CD4-positive, alpha-beta T cell (primary cell): ENCODE measurements around the gene SCYGR4. TPM values are rescaled to one million over a fixed set of nuclear protein-coding genes. Genes with fewer than 3 reads are reported as not detected.

Experiments used
- ATAC-seq: fragments of 200-7000 bp; cut with Tn5 transposase; one replicate; pipeline ENCODE4 v1.10.0; 2022; ENCODE audit warnings: mild to moderate bottlenecking; ENCODE audit not compliant: poor library complexity
- CTCF ChIA-PET: fragments of 350-600 bp; sonication (Branson Sonifier 250); formaldehyde crosslinking; loops from one replicate; lab custom pipeline; 2021; ENCODE audit warnings: antibody characterized with exemption, inconsistent platforms; lab: Charles Lee
- POLR2A ChIA-PET: fragments of 350-600 bp; sonication (Branson Sonifier 250); formaldehyde crosslinking; loops from one replicate; lab custom pipeline; 2021; ENCODE audit warnings: antibody characterized with exemption, inconsistent platforms; lab: Charles Lee
- DNase-seq, 14 experiments: peaks; one replicate each; pipeline ENCODE4 v3.0.0-alpha.2; 2013 to 2020; ENCODE audit warnings: mixed read lengths in 2 of 14
- H3K27ac ChIP-seq, 2 donors: one replicate each; pipeline versions ENCODE4 v1.5.1 to v1.7.0; 2013; ENCODE audit warnings: low read length in 2 of 2, low read depth in 1 of 2, mild to moderate bottlenecking in 1 of 2
- H3K27me3 ChIP-seq, 2 experiments: 1 replicate in 1 of 2; 2 replicates in 1 of 2; pipeline versions ENCODE4 v1.6.1 to v1.7.0; 2013; ENCODE audit warnings: low read length in 2 of 2, control low read depth in 1 of 2, mild to moderate bottlenecking in 1 of 2, moderate library complexity in 1 of 2; ENCODE audit not compliant: insufficient read depth in 2 of 2, control insufficient read depth in 1 of 2
- H3K36me3 ChIP-seq: one replicate; pipeline ENCODE4 v1.6.1; 2013; ENCODE audit warnings: low read length, control low read depth; ENCODE audit not compliant: insufficient read depth
- H3K4me1 ChIP-seq: one replicate; pipeline ENCODE4 v1.6.1; 2013; ENCODE audit warnings: low read length, control low read depth; ENCODE audit not compliant: insufficient read depth
- H3K4me3 ChIP-seq: one replicate; pipeline ENCODE4 v1.5.1; 2013; ENCODE audit warnings: mild to moderate bottlenecking, low read length, moderate library complexity
- H3K9me3 ChIP-seq, 2 experiments: 1 replicate in 1 of 2; 2 replicates in 1 of 2; pipeline versions ENCODE4 v1.6.1 to v1.7.0; 2013; ENCODE audit warnings: low read length in 2 of 2, mild to moderate bottlenecking in 2 of 2, control low read depth in 1 of 2, moderate library complexity in 1 of 2; ENCODE audit not compliant: control insufficient read depth in 1 of 2, insufficient read depth in 1 of 2
- H3K27ac Mint-ChIP-seq: one replicate; pipeline ENCODE4 v1.8.0; 2020; ENCODE audit warnings: mixed read lengths
- H3K27me3 Mint-ChIP-seq: one replicate; pipeline ENCODE4 v1.8.0; 2021; ENCODE audit warnings: mixed read lengths
- H3K36me3 Mint-ChIP-seq: one replicate; pipeline ENCODE4 v1.8.0; 2021; ENCODE audit warnings: low read depth, mixed read lengths
- H3K4me1 Mint-ChIP-seq: one replicate; pipeline ENCODE4 v1.8.0; 2021; ENCODE audit warnings: low read depth, mixed read lengths
- H3K4me3 Mint-ChIP-seq: one replicate; pipeline ENCODE4 v1.8.0; 2020; ENCODE audit warnings: mild to moderate bottlenecking, mixed read lengths
- H3K9me3 Mint-ChIP-seq: one replicate; pipeline ENCODE4 v1.8.0; 2020; ENCODE audit warnings: mixed read lengths
- CTCF ChIP-seq: fragments of 200-600 bp; IDR thresholded peaks from one replicate; pipeline ENCODE4 v1.8.0; 2022; ENCODE audit warnings: antibody characterized with exemption, mild to moderate bottlenecking
- intact Hi-C, 2 experiments: fragments of 100-400 bp; cut with DNase I in 1 of 2; cut with micrococcal nuclease in 1 of 2; formaldehyde crosslinking; loops; one replicate each; pipeline versions ENCODE4 v1.15.1 to v1.9.0; 2023 to 2025; cut with DNase I, micrococcal nuclease
- total RNA-seq, 174 experiments: library from RNA in 2 of 174; stranded (reverse) in 2 of 174; gene quantifications; one replicate each; pipeline ENCODE4 v1.2.3 and lab custom pipeline; 2021 to 2026

Gene SCYGR4
- total RNA-seq, 2 experiments from 2014 or later, result not detected

- Histone ChIP-seq H3K4me1 (no peaks in the 10 kb centered on the region), H3K4me3 (no peak overlapping the region), H3K9me3 (peaks cover 0 to 4% of the 10 kb centered on the region in 2 experiments), H3K36me3 (no peaks in the 10 kb centered on the region), H3K27ac (no peak overlapping the region), H3K27me3 (peaks cover 0 to 4% of the 10 kb centered on the region in 2 experiments)
- ATAC-seq, result no peak
- Mint-ChIP-seq H3K4me3 (no peak overlapping the region), H3K36me3 (no peaks in the 10 kb centered on the region), H3K9me3 (no peaks in the 10 kb centered on the region), H3K27ac (no peak overlapping the region), H3K27me3 (peaks cover 22% of the 10 kb centered on the region), H3K4me1 (no peaks in the 10 kb centered on the region)
- TF ChIP-seq CTCF, result no peak
- intact Hi-C loops, result no loop called here
- CTCF ChIA-PET, result no interaction called here
- no peak for DNase-seq
- POLR2A ChIA-PET, result no interaction called here
These were observed 667 bp upstream of the SCYGR4 start for GRCh38 chr2:227616631-227617030.

GRCh38 chr2:227623226-227623625 lies 5.9 kb downstream of the SCYGR4 start:
- Mint-ChIP-seq H3K36me3 (no peaks in the 10 kb centered on the region), H3K4me3 (no peak overlapping the region), H3K9me3 (no peaks in the 10 kb centered on the region), H3K27me3 (no peaks in the 10 kb centered on the region), H3K4me1 (no peaks in the 10 kb centered on the region), H3K27ac (no peak overlapping the region)
- Histone ChIP-seq H3K36me3 (no peaks in the 10 kb centered on the region), H3K27ac (no peak overlapping the region), H3K4me1 (no peaks in the 10 kb centered on the region), H3K4me3 (no peak overlapping the region), H3K27me3 (peaks cover 0 to 4% of the 10 kb centered on the region in 2 experiments), H3K9me3 (no peaks in the 10 kb centered on the region)
- TF ChIP-seq CTCF, result no peak
- DNase-seq (no peak), ATAC-seq (no peak)
- CTCF ChIA-PET, result no interaction called here
- POLR2A ChIA-PET, result no interaction called here
- intact Hi-C loops, result no loop called here

- Mint-ChIP-seq H3K4me1 (no peaks in the 10 kb centered on the region), H3K9me3 (no peaks in the 10 kb centered on the region), H3K27me3 (peaks cover 9% of the 10 kb centered on the region), H3K36me3 (no peaks in the 10 kb centered on the region), H3K4me3 (no peak overlapping the region), H3K27ac (no peak overlapping the region)
- TF ChIP-seq CTCF, result no peak
- CTCF ChIA-PET, result no interaction called here
- H3K4me1 ChIP-seq, result no peaks in the 10 kb centered on the region
- intact Hi-C loops, result no loop called here
- no peaks in the 10 kb centered on the region for H3K9me3 ChIP-seq
- H3K36me3 ChIP-seq, result no peaks in the 10 kb centered on the region
- POLR2A ChIA-PET, result no interaction called here
- H3K27ac ChIP-seq, result no peak overlapping the region
- H3K4me3 ChIP-seq, result no peak overlapping the region
- ATAC-seq, result no peak
- H3K27me3 ChIP-seq, result peaks cover 0 to 4% of the 10 kb centered on the region in 2 experiments
- DNase-seq, result no peak
These were observed 8.1 kb downstream of the SCYGR4 start for GRCh38 chr2:227625420-227625819.
